HG02970 (cell line): ENCODE measurements around the gene C1orf141.
"Not testable (repeated sequence)": the region's sequence is repeated elsewhere in the genome, so short reads cannot be mapped to it uniquely, and the experiment has no call there.

ENCODE experiments used
- ATAC-seq: cut with Tn5 transposase; IDR thresholded peaks from one replicate; pipeline ENCODE4 v1.9.1; 2021; ENCODE audit warnings: mild to moderate bottlenecking, moderate library complexity, moderate number of reproducible peaks; ENCODE audit not compliant: unreplicated experiment, low FRiP score

Gene C1orf141

DNA sequence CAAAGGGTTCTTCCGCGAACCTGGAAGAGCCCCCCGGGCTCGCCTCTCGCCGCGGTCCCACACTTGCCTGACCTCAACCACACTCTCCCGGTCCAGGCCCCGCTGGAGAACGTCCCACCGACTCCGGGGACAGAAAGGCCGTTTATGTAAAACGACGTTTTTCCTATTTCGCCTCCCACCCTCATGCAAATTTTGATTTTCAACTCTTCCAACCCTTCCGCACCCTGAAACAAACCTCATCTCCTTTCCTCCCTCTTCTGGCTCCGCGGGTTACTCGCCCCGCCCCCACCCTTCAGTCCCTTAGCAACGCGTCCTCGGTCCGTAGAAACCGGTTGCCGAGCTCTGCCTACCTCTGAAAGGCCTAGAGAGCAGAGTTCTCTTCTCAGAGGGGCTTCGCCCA, at the start of gene C1orf141:
TSS of gene C1orf141 (minus strand) at position 276 of the 400 bp plus-strand sequence. CDS start 7,730 bp downstream, outside the sequence.
- ATAC-seq = no peak

DNA sequence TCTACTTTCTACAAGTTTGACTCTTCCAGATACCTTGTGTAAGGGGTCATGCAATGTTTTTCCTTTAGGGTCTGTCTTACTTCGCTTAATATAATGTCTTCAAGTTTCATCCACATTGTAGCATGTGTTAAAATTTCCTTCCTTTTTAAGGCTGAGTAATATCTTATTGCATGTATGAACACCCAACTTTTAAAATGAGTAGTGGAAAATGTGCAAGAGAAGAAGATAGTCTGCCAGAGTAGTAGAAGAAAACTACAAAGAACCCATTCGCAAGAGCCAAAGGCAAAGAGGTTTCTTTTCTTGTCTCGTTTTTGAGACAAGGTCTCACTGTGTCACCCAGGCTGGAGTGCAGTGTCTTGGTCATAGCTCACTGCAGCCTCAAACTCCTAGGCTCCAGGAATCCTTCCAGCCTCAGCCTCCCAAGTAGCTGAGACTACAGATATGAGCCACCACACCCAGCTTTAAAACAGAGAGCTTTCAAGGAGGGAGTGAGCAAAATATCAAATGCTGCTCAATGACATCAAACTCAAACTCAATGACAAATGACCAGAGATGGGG, 40.8 kb upstream of the C1orf141 start:
- no peak for ATAC-seq

DNA sequence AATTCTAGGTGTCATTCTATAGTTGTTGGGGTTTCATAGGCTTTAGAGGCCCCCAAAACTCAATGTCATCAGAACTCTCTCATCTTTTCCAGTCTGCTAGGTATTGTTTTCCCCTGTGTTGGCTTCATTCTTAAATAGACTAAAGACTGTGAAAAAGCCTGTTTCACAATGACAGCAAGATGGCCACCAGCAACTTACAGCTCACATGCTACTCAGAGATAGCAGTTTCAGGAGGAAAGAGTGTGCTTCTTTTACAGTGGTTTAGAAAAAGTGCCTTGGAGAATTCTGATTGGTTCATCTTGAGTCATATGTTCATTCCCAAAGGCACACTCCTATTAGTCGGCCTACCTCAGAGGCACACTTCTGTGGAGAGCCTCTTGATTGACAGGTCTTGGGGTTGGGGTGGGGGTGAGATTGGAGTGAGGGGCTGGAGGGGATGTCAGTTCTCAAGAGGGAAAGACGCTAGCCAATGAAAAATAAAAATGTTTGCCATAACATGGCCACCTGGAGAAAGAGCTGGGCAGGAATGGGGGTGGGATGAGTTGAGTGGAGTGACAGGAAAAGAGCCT, 40.0 kb upstream of the C1orf141 start:
- ATAC-seq = no peak

DNA sequence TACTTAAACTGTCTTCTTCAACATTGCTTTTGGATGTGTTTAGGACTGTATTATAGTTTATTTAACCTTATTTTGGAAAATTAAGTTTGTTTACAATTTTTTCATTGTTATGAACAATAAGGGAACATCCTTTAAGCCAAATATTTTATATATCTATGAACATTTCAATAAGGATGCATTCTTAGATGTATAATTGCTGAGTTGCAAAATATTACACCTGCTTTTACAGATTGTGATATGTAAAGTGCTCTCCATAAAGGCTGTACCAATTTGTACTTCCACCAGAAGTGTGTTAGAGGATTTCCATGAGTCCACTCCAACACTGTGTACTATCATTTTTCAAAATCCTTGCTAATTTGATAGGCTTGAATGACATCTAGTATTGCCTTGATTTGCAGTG, 39.2 kb upstream of the C1orf141 start:
- no peak for ATAC-seq

DNA sequence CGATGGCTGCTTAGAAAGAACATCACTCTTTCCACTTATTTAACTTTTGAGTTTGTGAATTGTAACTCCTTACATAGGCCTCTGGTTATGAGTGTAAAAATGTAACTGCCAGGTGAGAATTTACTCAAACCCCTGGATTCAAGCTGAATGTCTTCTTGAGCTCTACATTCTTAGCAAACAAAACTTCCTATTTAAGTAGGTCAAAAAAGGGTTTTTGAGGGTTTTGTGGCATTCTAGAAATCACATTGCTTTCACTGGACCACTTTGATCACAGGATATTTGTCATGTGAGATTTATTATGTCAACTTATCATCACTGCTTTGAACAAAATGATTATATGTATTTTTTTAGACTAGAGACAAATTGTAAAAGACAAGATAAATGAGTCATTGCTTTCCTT, 37.2 kb upstream of the C1orf141 start:
- no peak for ATAC-seq

DNA sequence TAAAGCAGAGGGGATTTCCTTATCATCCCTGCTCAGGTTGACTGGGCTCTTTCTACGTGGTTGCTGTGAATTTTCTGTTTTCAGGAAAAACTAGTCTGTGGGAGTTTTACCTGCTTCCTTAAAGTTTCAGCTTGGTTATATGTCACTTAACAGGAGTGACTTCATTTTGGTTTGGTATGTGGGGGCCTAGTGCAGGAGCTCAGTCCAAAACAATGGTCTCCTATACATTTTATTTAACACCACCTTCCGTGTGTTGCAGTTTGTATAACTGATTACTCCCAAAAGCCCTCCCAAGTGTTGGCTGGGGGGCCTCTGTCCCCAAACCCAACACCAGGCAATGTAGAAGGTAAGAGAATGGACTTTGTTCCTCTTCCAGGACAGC, 36.8 kb upstream of the C1orf141 start:
- no peak for ATAC-seq

DNA sequence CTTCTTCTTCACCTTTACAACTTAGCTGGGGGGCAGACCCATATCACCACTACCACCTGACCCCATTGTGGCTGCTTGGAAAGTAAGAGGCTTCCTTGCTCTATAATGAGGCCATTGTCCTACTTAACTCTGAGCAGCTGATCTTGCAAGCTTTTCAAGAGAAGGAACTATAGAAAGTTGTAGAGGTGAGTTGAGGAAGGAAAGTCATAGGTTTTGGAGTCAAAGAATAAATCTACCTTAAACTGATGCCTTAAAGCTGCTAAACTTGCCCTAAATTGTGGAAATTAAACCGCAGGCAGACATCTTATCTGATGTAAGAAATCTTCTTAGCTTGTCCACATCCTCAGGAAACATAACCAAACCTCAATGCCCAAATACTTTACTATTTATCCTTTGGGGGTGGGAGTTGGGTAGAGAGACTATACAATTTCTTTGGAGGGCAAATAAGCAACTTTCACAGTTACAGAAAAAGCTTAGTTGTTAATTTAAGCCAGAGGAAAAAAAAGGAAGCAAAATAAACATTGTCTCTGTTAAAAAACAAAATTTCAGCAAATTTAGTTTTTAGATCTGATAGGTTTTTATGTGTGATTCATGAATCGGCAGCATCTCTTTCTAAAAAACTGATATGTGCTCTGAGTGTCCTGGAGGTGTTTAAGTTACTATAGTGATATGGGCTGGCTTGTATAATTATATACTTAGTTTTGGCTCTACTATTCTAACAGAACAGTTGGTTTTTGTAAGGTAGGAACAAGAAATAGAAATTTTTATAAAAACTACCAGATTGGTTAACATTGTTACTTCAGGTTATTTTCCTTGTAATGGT, 36.2 kb upstream of the C1orf141 start:
- no peak for ATAC-seq

DNA sequence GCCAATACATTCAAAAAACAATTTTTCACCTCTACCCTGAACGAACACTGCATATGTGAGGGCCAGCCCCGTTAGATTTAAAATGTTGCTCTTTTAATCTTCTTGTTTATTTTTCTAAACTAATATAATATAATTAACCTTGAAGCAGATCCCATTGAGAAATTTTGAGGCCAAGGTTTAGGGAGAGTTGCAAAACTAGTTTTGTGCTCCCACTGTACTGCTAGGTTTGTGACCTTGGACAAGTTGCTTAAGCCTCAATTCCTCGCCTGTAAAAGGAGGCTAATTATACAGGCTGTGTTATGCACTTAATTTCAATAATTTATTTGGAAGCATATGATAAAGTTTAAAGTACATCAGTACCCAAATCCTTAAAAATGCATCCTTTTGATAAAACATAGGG, 35.2 kb upstream of the C1orf141 start:
- no peak for ATAC-seq

DNA sequence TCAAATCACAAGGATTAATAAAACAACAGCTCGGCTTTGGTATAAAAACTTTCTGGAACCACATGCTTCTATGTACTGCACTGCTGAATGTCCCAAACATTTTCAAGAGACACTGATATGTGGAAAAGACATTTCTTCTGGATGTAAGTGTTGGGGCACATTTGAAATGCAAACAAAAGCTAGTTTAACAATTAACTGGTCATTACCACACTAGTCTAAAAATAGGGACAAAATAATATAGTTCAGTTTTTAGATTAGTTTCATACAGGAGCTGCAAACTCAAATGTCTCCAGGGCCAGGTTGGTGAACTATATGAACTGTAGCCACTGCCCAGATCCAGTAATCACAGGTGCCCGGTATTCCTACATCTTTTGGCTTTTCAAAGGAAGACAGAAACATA, 34.7 kb upstream of the C1orf141 start:
- no peak for ATAC-seq

DNA sequence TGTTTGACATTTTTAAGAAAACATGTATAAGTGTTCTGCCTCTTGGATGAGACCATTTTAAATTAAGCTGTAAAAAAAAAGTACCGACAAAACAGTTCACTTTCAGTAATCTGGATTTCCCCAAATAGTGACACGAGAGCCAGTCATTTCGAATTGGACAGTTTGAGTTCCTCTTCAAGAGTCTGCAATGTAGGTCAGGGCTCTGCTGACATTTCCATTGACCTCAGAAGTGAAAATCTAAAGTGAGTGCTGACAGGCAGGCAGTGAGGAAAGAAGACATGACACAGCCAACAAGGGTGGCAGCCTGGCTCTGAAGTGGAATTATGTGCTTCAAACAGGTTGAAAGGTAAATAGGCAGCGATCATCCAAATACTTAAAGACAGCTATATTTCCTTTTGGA, 31.4 kb upstream of the C1orf141 start, which contains the start of gene IL23R:
TSS of gene IL23R (plus strand) at position 259 of the 400 bp plus-strand sequence. CDS start 1,667 bp downstream, outside the sequence.
- ATAC-seq = no peak

DNA sequence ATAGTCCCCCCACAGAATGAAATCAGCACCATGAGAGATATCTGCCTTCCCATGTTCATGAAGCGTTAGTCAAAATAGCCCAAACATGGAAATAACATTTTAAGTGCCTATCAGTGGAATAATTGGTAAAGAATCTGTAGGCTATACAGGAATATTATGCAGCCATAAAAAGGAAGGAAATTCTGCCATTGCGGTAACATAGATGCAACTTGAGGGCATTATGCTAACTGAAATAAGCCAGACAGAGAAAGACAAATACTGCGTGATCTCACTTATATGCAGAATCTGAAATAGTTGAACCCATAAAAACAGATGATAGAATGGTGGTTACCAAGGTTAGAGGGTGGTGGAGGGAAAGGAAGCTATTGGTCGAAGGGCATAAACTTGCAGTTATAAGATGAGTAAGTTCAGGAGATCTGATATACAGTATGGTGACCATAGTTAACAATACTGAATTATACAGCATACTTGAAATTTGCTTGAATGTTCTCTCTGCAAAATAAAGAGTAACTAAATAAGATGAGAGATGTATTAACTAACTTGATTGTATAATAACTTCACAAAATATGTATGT, 30.8 kb upstream of the C1orf141 start:
- ATAC-seq = no peak

DNA sequence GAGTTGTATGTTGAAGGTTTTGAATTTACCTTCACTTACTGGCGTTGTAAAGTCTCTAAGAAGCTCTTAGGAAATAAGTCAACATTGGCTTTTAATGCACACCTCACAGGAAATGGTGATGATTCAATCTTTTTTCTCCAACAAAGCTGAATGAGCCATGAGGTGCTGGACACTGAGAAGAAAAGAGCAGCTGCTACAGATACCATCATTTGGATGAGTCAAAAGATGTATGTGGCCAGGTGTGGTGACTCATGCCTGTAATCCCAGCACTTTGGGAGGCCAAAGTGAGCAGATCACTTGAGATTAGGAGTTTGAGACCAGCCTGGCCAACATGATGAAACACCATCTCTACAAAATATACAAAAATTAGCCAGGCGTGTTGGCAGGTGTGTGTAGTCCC, 28.2 kb upstream of the C1orf141 start:
- ATAC-seq = no peak

DNA sequence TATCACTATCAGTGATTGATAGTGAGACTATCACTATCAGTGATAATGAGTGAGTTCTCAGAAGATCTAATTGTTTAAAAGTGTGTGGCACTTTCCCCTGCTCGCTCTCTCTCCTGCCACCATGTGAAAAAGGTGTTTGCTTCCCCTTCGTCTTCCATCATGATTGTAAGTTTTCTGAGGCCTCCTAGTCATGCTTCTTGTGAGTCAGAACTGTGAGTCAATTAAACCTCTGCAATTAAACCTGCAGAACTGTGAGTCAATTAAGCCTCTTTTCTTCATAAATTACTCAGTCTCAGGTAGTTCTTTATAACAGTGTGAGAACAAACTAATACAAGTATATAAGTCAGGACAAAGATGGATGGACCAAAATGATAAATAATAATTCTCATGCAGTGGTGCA, 24.5 kb upstream of the C1orf141 start:
- ATAC-seq = no peak

DNA sequence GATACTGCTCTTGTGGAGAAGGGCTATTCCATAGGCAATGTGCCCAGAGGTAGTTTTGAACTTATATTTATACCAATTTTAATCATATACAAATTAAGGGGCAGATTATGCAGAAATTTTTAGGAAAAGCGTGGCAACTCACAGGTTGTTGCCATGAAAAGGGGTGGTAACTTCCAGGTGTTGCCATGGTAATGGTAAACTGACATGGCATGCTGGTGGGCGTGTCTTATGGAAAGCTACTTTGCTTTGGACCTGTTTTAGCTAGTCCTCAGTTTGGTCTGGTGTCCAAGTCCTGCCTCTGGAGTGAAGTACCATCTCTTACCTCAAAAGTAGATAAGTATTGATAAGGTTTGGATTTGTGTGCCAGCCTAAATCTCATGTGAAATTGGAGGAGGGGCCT, 23.6 kb upstream of the C1orf141 start:
- no peak for ATAC-seq

DNA sequence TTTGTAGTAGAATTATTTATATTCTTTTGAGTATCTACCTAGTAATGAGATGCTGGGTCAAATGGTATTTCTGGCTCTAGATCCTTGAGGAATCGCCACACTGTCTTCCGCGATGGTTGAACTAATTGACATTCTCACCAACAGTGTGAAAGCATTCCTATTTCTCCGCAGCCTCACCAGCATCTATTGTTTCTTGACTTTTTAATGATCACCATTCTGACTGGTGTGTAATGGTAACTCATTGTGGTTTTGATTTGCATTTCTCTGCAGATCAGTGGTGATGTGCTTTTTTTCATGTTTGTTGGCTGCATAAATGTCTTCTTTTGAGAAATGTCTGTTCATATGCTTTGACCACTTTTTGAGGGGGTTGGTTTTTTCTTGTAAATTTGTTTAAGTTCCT, 16.2 kb upstream of the C1orf141 start:
- ATAC-seq = no peak

DNA sequence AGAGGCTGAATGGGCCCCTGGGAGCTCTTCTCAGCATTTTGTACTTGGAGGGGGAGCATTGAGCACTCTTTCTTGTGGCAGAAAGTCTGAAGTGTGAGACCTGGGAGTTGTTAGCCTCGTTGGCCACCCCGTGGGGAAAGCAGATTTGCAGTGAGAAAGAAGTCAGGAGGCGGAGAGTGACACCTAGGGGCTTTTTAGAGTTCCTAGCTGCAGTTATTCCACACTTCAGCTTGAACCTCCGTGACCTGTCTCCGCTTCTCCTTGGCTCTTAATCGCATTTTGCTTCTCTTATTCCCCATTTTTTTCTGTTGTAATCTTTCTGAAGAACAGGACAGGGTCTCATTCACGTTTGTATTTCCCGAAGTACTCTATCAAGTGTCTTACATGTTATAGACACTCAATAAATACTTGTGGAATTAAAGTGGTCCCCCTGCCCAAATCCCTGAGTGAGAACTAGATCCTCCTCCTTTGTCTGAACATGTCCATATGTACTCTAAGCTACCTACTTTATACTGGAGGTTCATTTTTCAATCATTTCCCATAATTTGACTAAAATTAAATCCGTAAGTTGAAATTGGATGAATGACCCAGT, 14.5 kb upstream of the C1orf141 start:
- ATAC-seq = peak; percentile 67

DNA sequence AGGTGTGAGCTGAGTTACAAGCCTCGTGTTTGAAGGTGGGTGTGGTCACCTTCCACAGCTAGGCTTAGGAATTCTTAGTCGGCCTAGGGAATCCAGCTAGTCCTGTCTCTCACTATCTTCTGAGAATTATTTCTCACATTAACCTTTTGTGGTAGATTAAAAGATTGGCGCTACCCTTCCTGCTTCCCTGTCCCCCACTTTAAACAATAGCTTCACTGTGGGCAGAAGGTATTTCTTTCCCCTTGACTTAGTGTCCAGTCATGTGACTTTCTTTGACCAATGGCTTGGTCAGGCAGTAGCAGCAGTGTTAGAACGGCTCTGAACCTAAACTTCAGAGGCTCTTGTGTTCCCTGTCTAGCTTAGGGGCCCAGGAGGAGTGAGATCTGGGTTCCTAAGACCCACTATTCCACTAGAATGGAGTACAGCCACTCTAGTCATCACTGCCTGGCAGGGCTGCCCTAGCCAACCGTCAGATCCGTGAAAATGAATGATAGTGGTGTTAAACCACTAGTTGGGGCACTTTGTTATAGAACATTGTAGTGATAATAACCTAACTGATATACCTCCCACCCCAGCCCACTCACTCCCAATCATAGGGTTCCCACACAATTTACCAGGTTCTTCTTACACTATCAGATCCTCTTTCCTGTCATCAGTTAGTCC, 13.9 kb upstream of the C1orf141 start:
- peak; percentile 13 for ATAC-seq

DNA sequence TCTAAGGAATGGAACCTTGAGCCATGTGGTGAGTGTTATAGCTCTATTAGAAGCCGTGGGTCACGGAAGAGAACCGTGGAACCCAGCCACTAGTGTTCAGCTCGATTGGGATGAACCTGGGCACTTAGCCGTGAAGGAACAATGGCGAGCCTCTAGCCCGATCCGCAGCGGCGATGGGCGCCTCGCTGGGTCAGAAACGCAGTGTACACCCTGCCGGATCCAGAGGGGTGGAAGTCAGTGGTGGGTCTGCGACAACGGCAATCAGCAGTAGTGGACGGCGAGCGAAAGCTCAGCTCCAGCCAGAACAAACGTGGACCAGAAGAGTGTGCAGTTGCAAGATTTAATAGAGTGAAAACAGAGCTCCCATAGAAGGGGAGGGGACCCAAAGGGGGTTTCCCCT, 13.2 kb upstream of the C1orf141 start:
- not testable (repeated sequence) for ATAC-seq

DNA sequence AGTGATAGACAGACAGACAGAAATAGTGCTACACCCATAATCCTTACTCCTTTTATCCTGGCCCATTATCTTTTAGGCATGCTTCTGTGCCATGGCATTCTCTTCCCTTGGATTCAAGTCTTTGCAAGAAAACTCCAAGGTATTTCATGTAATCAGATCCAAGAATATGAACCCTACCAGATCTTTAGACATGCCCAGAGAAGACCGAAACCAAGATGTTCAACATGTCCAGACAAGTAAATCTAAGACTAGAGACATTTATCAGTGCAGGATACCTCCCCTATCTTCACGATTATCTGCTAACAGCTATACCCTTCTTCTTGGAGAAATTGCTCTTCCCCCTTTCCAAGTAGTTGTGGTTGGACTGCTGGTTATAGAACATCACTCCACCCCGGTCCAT, 11.8 kb upstream of the C1orf141 start:
- no peak for ATAC-seq

DNA sequence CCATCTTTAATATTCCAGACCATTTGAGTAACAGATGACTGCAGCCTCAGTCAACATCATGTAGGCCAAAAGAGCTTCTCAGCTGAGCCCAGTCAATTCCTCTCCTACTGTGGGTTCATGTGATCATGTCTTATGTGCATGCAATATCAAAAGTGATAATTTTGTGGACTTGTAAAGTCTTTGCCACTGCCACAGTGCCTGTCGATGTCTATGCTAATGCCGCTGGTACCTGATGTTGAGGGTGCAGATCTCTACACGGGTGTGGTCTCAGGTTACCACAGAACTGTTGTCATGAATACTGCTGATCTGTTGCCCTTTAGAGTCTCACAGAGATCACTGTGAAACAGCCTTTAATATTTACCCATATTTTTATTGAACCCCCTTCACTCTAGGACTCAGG, 11.3 kb upstream of the C1orf141 start:
- ATAC-seq = no peak

DNA sequence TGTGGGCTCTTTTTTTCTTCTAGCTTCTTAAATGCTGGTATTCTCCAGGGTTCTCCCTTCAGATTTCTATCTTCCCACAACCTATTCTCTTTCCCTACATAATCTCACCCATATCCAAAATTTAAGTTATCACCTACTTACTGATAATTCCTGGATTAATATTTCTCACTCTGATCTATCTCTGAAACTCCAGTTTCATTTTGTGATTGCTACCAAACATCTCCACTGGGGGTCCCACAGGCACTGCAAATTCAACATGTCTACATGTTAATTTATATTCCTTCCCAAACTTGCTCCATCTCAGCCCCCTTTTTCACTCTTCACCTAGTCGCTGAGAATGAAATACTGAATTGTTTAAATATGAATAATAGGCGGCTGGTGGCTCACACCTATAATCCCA, 9.9 kb upstream of the C1orf141 start:
- ATAC-seq = no peak
